DND-41 (cell line): ENCODE results near the gene UBA5.

Experiments
- CTCF ChIP-seq: IDR thresholded peaks from 2 replicates; pipeline ENCODE4 v1.5.1; 2012; ENCODE audit warnings: borderline replicate concordance, low read length, moderate library complexity, mild to moderate bottlenecking; ENCODE audit not compliant: poor library complexity, severe bottlenecking; ENCODE audit errors: extremely low read depth
- EZH2 ChIP-seq: IDR thresholded peaks from 3 replicates; pipeline ENCODE4 v1.6.1; 2012; ENCODE audit warnings: borderline replicate concordance, low read depth, mild to moderate bottlenecking, moderate library complexity, low read length, inconsistent platforms; ENCODE audit not compliant: severe bottlenecking

- TF ChIP-seq EZH2 (no peak), CTCF (no peak)
These were observed 15.3 kb downstream of the UBA5 start for GRCh38 chr3:132675408-132675807.
